HG03066 (cell line): ENCODE measurements around the gene HDAC6.
"Not testable (repeated sequence)": the region's sequence is repeated elsewhere in the genome, so short reads cannot be mapped to it uniquely, and the experiment has no call there.

Source experiments
- ATAC-seq: cut with Tn5 transposase; IDR thresholded peaks from one replicate; pipeline ENCODE4 v1.9.1; 2021; ENCODE audit warnings: low read depth; ENCODE audit not compliant: unreplicated experiment

The HDAC6 gene

DNA sequence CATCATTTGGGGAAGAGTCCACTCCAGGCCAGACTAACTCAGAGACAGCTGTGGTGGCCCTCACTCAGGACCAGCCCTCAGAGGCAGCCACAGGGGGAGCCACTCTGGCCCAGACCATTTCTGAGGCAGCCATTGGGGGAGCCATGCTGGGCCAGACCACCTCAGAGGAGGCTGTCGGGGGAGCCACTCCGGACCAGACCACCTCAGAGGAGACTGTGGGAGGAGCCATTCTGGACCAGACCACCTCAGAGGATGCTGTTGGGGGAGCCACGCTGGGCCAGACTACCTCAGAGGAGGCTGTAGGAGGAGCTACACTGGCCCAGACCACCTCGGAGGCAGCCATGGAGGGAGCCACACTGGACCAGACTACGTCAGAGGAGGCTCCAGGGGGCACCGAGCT is 21.2 kb downstream of the HDAC6 start:
- no peak for ATAC-seq

DNA sequence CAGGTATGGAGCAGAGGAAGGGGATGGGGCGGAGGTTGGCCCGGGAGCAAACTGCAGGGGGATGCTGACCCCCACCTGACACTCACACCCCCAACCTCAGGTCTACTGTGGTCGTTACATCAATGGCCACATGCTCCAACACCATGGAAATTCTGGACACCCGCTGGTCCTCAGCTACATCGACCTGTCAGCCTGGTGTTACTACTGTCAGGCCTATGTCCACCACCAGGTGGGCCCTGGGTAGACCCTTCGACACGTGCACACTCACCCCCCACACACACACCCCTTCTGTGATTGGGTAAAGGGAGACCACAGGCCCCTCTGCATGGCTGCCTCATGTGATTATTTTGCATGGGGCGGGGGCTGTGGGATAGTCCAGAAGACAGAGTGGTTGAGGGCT is 22.2 kb downstream of the HDAC6 start:
- ATAC-seq = no peak

DNA sequence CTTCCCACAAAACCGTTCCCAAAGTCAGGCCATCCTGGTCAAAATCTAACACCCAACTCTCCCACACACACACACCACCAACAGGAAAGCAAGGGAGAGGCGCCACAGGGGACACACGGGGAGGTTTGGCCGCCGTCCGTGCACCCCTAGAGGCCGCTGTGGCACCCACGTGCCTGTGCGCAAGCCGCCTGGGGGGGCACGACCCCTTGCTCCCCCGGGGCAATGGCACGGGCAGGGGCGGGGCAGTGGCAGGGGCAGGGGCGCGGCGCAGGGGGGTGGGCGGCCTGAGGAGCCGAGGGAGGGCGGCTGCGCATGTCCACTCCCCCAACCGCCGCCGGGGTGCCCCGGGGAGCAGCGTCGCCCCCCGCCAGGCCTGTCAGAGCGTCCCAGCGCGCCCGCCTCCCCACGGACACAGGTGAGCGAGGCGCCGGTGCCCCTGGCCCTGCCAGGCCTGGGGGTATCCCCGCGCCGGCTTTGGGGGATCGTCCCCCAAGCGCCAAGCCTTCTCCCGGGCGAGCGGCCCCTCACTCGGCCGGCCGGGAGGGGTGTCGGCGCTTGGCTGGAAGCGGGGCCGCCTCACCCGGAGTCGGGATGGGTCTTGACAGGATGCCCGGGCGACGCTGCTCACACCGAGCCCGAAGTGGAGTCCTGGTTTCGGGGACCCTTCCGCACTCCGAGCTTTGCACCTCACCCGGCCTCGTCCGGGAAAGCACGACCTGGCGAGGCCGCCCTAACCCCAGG is 24.4 kb downstream of the HDAC6 start, which contains the start of gene ERAS:
ERAS (plus strand) TSS at position 379 of the 741 bp plus-strand sequence. CDS start 2,611 bp downstream, outside the sequence.
- no peak for ATAC-seq

GRCh38 chrX:48826876-48827653 is 25.2 kb downstream of the HDAC6 start:
- no peak for ATAC-seq

GRCh38 chrX:48827654-48827968 is 25.7 kb downstream of the HDAC6 start:
- ATAC-seq = no peak

- ATAC-seq = no peak
Observed at GRCh38 chrX:48829016-48829735, 27.3 kb downstream of the HDAC6 start.

- no peak for ATAC-seq
Observed at GRCh38 chrX:48831136-48831908, 29.5 kb downstream of the HDAC6 start.

DNA sequence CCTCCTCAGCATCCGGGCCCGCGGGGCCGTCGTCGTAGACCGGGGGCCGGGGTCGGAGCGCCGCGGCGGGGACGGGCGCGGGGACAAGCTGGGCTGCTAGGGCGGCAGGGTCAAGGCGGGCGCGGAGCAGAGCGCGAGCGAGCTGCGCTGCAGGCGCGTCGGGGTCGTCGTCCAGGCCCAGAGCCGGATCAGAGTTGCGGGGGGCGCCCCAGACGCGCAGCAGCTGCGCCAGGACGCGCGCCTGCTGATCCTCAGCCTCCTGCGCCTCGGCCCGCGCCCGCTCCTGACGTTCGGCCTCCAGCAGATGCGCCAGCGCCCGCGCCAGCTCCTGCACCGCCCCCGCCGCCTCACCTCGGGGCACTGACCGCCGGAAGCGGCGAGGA is 30.0 kb downstream of the HDAC6 start:
- ATAC-seq = no peak

GRCh38 chrX:48833542-48834138 is 31.8 kb downstream of the HDAC6 start:
- ATAC-seq = no peak

- no peak for ATAC-seq
Observed at GRCh38 chrX:48834383-48834709, 32.5 kb downstream of the HDAC6 start.

DNA sequence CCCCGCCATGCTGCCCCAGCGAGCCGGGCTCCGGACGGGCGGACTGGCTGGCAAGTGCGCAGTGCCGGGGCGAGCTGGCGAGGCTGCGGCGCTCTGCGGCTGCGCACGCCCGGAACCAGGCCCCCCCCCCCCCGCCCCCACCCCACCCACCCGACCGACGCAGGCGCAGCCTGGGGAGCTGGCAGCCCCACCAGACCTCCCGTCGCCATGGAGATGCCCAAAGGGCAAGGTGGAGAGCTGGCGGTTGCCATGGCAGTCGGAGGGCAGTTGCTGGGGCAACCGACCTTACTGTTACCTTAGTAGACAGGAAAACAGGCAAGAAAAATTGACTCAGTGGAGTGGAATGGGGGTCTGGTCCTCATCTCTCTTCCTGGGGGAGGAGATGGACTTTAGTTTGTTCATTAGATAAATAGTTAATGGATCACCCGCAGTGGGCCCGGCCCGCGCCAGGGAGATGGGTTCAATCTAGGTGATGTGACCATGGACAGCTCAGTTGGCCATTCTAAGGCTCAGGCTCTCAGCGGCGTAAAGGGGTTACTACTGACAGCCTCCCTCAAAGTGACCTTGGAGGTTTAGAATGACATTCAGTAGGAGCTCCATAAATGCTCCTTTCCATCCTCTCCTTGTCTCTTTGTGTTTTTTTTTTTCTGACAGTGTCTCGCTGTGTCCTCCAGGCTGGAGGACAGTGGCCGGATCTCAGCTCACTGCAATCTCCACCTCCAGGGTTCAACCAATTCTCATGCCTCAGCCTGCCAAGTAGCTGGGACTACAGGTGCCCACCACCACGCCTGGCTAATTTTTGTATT is 33.9 kb downstream of the HDAC6 start, which contains the start of gene PCSK1N:
PCSK1N (minus strand) TSS at position 87 of the 806 bp plus-strand sequence; CDS start at position 9, 78 bp downstream.
- no peak for ATAC-seq

- no peak for ATAC-seq
Observed at GRCh38 chrX:48839686-48840085, 37.8 kb downstream of the HDAC6 start.

DNA sequence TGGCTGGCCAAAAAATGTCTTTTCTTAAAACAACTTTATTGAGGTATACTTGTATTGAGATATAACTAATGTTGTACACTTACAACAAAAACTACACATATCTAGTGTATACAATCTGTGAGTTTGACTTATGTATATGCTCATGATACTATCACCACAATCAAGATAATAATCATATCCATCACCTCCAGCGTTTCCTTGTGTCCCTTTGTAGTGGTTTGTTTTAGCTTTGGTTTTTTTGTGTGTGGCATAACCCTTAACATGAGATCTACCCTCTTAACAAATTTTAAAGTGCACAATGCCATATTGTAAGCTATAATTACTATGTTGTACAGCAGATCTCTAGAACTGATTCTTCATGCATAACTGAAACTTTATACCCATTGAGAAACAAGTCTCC is 47.0 kb downstream of the HDAC6 start:
- ATAC-seq = no peak

DNA sequence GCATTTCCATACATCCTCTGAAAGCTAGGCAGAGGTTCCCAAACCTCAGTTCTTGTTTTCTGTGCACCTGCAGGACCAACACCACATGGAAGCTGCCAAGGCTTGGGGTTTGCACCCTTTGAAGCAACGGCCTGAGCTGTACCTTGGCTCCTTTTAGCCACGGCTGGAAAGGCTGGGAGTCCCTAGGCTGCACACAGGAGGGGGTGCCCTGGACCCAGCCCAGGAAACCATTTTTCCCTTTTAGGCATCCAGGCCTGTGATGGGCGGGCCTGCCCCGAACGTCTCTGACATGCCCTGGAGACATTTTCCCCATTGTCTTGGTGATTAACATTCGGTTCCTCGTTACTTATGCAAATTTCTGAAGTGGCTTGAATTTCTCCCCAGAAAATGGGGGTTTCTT is 51.0 kb downstream of the HDAC6 start:
- ATAC-seq = no peak

- not testable (repeated sequence) for ATAC-seq
Observed at GRCh38 chrX:48853494-48853893, 51.6 kb downstream of the HDAC6 start.

DNA sequence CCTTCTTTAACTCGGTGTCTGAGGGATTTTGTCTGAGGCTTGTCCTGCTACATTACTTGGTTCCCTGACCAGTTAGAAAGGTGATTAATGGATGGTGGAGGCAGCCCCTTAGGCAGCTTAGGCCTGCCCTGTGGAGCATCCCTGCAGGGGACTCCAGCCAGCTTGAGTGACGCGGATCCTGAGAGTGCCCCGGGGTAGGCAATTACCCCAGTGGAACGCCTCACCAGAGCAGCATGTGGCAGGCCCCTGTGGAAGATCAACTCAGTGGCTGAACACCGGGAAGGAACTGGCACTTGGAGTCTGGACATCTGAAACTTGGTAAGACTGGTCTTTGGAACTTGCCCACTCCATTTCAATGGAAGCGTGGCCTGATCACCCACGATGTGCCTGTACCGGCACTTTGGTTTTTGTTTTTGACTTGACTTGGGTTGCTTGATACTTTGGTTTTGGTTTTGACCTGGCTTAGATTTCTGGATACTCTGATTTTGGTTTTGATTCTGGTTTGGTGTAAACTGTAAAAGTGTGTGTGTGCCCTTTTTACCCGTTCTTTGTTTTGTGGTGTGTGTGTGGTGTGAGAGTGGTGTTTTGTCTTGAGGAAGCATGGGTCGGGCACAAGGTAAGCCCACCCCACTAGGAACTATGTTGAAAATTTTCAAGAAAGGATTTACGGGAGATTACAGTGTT is 52.4 kb downstream of the HDAC6 start:
- not testable (repeated sequence) for ATAC-seq

DNA sequence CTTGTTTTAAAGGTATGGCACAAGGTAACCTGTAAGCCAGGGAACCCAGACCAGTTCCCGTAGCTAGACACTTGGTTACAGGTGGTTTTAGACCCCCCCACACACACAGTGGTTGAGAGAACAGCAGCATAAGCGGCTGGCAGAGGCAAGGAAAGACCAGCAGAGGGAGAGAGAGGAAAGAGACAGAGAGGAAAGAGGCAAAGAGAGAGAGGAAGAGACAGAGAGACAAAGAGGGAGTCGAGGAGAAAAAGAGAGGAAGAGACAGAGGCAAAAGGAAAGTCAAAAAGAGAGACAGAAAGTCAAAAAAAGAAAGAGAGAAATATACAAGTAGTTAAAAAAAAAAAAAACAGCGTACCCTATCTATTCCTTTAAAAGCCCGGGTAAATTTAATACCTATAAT is 53.0 kb downstream of the HDAC6 start:
- ATAC-seq = no peak

- no peak for ATAC-seq
Observed at GRCh38 chrX:48864210-48864609, 62.3 kb downstream of the HDAC6 start.

- not testable (repeated sequence) for ATAC-seq
Observed at GRCh38 chrX:48872017-48872416, 70.2 kb downstream of the HDAC6 start.
